ENCODE results near the gene RHO.

Gene RHO

GRCh38 chr3:129577925-129578786 lies 49.7 kb downstream of the RHO start:
- Histone ChIP-seq H3K36me3 (ENCODE audit: insufficient read depth, low read length) (no peaks in the 10 kb centered on the region), H3K27me3 (ENCODE audit: control insufficient read depth in 1 of 2, insufficient read depth in 2 of 2, low read length in 2 of 2) (no peaks in the 10 kb centered on the region), H3K27ac (ENCODE audit: low read depth, low read length) (no peak overlapping the region), H3K4me1 (ENCODE audit: insufficient read depth, low read length) (no peaks in the 10 kb centered on the region), H3K9ac (ENCODE audit: low read length) (no peak overlapping the region), H3K9me3 (ENCODE audit: low read length) (no peaks in the 10 kb centered on the region), H3K4me3 (ENCODE audit: low read depth in 1 of 2, low read length in 2 of 2) (no peak overlapping the region)

GRCh38 chr3:129579991-129580390 lies 51.6 kb downstream of the RHO start:
- no peaks in the 10 kb centered on the region for H3K4me1 ChIP-seq (ENCODE audit: insufficient read depth, low read length)
- H3K36me3 ChIP-seq (ENCODE audit: insufficient read depth, low read length), result peaks cover 8% of the 10 kb centered on the region
- no peak overlapping the region for H3K27ac ChIP-seq (ENCODE audit: low read depth, low read length)
- no peak overlapping the region for H3K4me3 ChIP-seq (ENCODE audit: low read depth in 1 of 2, low read length in 2 of 2)
- H3K27me3 ChIP-seq (ENCODE audit: control insufficient read depth in 1 of 2, insufficient read depth in 2 of 2, low read length in 2 of 2), result no peaks in the 10 kb centered on the region
- no peak overlapping the region for H3K9ac ChIP-seq (ENCODE audit: low read length)
- no peaks in the 10 kb centered on the region for H3K9me3 ChIP-seq (ENCODE audit: low read length)

- Histone ChIP-seq H3K9me3 (ENCODE audit: low read length) (no peaks in the 10 kb centered on the region), H3K9ac (ENCODE audit: low read length) (no peak overlapping the region), H3K27me3 (ENCODE audit: control insufficient read depth in 1 of 2, insufficient read depth in 2 of 2, low read length in 2 of 2) (no peaks in the 10 kb centered on the region), H3K4me1 (ENCODE audit: insufficient read depth, low read length) (peaks cover 3% of the 10 kb centered on the region), H3K4me3 (ENCODE audit: low read depth in 1 of 2, low read length in 2 of 2) (no peak overlapping the region), H3K27ac (ENCODE audit: low read depth, low read length) (no peak overlapping the region), H3K36me3 (ENCODE audit: insufficient read depth, low read length) (peaks cover 12% of the 10 kb centered on the region)
Measured at GRCh38 chr3:129581623-129582022, 53.2 kb downstream of the RHO start.

GRCh38 chr3:129582799-129583198 lies 54.4 kb downstream of the RHO start:
- Histone ChIP-seq H3K4me1 (ENCODE audit: insufficient read depth, low read length) (peaks cover 15% of the 10 kb centered on the region), H3K4me3 (ENCODE audit: low read depth in 1 of 2, low read length in 2 of 2) (no peak overlapping the region), H3K9me3 (ENCODE audit: low read length) (no peaks in the 10 kb centered on the region), H3K36me3 (ENCODE audit: insufficient read depth, low read length) (peaks cover 16% of the 10 kb centered on the region), H3K9ac (ENCODE audit: low read length) (no peak overlapping the region), H3K27ac (ENCODE audit: low read depth, low read length) (no peak overlapping the region), H3K27me3 (ENCODE audit: control insufficient read depth in 1 of 2, insufficient read depth in 2 of 2, low read length in 2 of 2) (no peaks in the 10 kb centered on the region)

DNA sequence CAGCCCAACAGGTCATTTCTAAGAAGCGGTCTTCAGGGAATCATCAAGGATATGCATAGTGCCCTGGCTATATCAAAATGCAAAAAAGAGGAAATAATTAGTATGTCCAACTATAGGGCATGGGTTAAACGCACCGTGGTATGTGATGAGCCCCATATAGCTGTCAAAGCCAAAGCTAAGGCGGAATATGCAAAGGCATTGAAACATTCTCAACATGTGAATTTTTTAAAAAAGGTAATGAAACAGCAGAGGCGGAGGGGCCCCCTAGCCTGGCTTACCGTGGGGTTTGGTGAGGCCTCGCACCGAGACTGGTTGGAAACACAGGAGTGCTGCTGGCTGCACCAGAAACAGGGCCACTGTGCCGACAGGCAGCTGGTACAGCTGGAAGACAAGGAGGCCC lies 54.9 kb downstream of the RHO start:
- Histone ChIP-seq H3K9me3 (ENCODE audit: low read length) (no peaks in the 10 kb centered on the region), H3K36me3 (ENCODE audit: insufficient read depth, low read length) (peaks cover 16% of the 10 kb centered on the region), H3K4me1 (ENCODE audit: insufficient read depth, low read length) (peaks cover 15% of the 10 kb centered on the region), H3K9ac (ENCODE audit: low read length) (no peak overlapping the region), H3K27ac (ENCODE audit: low read depth, low read length) (no peak overlapping the region), H3K4me3 (ENCODE audit: low read depth in 1 of 2, low read length in 2 of 2) (no peak overlapping the region), H3K27me3 (ENCODE audit: control insufficient read depth in 1 of 2, insufficient read depth in 2 of 2, low read length in 2 of 2) (no peaks in the 10 kb centered on the region)

- Histone ChIP-seq H3K9ac (ENCODE audit: low read length) (no peak overlapping the region), H3K36me3 (ENCODE audit: insufficient read depth, low read length) (peaks cover 16% of the 10 kb centered on the region), H3K27me3 (ENCODE audit: control insufficient read depth in 1 of 2, insufficient read depth in 2 of 2, low read length in 2 of 2) (no peaks in the 10 kb centered on the region), H3K4me3 (ENCODE audit: low read depth in 1 of 2, low read length in 2 of 2) (no peak overlapping the region), H3K4me1 (ENCODE audit: insufficient read depth, low read length) (peaks cover 15% of the 10 kb centered on the region), H3K9me3 (ENCODE audit: low read length) (no peaks in the 10 kb centered on the region), H3K27ac (ENCODE audit: low read depth, low read length) (no peak overlapping the region)
Measured at GRCh38 chr3:129584631-129585030, 56.2 kb downstream of the RHO start.
